GM21367 (cell line): ENCODE results near the gene ZNF791.
A peak's percentile ranks its signal among the peaks of the same experiment; 100 is the strongest.
"Not testable (repeated sequence)": the region's sequence is repeated elsewhere in the genome, so short reads cannot be mapped to it uniquely, and the experiment has no call there.

Experiments
- ATAC-seq: cut with Tn5 transposase; IDR thresholded peaks from one replicate; pipeline ENCODE4 v1.9.1; 2021; ENCODE audit not compliant: unreplicated experiment

ZNF791 gene

GRCh38 chr19:12610540-12611360 lies at the start of gene ZNF791, which contains the start of gene ZNF490:
Gene ZNF791 (plus strand): TSS chr19:12610920. CDS start chr19:12611080, 160 bp downstream.
Gene ZNF490 (minus strand): TSS chr19:12610813. CDS start chr19:12610680, 133 bp downstream.
- ATAC-seq: peak; percentile 46

DNA sequence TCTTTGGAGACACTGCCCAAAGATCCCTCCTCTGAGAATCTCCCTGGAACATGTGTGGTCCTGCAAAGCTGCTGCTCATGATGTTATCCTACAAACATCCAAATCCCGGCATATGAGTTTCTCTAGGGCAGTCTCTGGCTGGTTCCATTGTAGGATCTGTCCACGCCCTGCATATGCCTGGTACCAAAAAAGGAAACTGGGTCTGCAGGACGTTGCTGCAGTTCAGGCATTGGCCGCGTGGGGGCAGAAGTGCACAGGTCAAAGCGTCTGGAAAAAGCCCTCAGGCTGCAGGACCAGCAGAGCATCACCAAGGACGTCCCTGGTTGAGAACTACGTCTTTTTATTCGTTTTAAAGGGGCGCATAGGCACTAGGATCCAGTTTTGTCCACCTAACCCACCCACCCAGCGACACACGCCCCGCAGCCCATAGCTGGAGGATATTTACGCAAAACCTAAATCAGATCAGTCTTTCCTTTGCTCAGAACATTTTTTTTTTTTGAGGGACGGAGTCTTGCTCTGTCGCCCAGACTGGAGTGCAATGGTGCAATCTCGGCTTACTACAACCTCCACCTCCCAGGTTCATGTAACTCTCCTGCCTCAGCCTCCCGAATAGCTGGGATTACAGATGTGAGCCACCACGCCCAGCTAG lies 46.6 kb upstream of the ZNF791 start:
- ATAC-seq: no peak

GRCh38 chr19:12566380-12566779 lies 44.3 kb upstream of the ZNF791 start:
- not testable (repeated sequence) for ATAC-seq

DNA sequence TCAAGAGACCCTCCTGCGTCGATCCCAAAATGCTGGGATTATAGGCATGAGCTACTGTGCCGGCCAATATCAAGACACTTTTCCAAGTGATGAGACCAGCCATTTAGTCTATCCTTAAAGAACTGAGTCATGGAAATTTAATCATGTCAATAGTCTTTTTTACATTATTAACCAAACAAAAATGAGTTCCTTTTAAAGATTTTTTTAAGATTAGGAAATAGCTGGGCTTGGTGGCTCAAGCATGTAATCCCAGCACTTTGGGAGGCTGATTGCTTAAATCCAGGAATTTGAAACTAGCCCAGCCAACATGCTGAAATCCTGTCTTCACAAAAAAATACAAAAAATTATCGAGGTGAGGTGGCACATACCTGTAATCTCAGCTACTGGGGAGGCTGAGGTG lies 42.8 kb upstream of the ZNF791 start:
- no peak for ATAC-seq

- ATAC-seq: no peak
Measured at GRCh38 chr19:12574036-12574435, 36.7 kb upstream of the ZNF791 start.

- no peak for ATAC-seq
Measured at GRCh38 chr19:12578641-12579040, 32.1 kb upstream of the ZNF791 start.

DNA sequence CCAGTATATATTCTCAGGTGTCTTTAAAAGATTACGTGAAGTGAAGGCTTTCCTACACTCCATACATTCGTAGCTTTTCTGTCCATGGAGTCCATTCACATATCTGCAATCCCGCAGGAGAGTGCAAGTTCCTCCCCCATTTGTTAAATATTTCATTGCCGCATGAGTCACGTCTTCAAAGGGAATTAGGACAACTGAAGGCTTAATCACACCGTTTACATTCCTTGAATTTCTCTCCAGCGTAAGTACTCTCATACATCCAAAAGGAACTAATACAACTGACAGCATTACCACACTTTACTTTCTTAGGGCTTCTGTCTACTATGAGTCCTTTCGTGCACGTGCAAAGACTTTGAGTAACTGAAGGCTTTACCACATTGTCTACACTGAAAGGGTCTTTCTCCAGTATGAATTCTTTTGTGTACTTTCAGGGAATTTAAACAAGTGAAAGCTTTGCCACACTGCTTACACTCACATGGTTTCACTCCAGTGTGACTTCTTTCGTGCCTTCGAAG lies 30.5 kb upstream of the ZNF791 start:
- no peak for ATAC-seq

DNA sequence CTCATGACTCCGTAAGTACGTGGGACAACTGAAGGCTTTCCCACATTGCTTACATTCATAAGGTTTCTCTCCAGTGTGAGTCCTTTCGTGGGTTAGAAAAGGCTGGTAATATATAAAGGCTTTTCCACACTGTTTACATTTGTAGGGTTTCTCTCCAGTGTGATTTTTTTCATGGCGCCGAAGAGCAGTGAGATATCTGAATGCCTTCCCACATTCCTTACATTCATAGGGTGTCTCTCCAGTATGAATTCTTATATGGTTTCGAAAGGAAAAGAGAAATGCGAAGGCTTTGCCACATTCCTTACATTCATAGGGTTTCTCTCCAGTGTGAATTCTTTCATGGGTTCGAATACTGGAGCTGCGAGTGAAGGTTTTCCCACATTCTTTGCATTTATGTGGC lies 29.6 kb upstream of the ZNF791 start:
- no peak for ATAC-seq

- no peak for ATAC-seq
Measured at GRCh38 chr19:12596485-12596884, 14.2 kb upstream of the ZNF791 start.

GRCh38 chr19:12596927-12597548 lies 13.7 kb upstream of the ZNF791 start:
- ATAC-seq: no peak

GRCh38 chr19:12597594-12597993 lies 13.1 kb upstream of the ZNF791 start:
- no peak for ATAC-seq

- no peak for ATAC-seq
Measured at GRCh38 chr19:12603714-12604113, 7.0 kb upstream of the ZNF791 start.

GRCh38 chr19:12606796-12607195 lies 3.9 kb upstream of the ZNF791 start:
- no peak for ATAC-seq

GRCh38 chr19:12607631-12608030 lies 3.1 kb upstream of the ZNF791 start:
- ATAC-seq: no peak

DNA sequence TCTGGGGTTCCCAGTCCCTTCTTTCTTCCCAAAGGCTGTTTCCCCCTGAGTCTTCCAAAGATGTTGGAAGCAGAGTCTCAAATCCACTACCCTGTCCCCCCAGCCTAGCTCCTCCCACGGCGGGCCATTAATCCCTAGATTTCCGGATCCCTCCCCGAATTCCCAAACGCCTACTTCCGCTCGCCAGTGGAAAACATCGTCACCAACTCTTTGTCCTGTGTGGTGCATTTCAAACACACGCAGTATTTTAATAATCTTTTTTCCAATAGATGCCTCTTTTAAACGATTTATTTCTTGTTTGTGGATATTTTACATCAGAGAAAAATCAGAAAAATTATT lies 610 bp downstream of the ZNF791 start:
- ATAC-seq: no peak

GRCh38 chr19:12617646-12618045 lies 6.9 kb downstream of the ZNF791 start:
- ATAC-seq: no peak

- not testable (repeated sequence) for ATAC-seq
Measured at GRCh38 chr19:12621253-12622024, 10.7 kb downstream of the ZNF791 start.

GRCh38 chr19:12623361-12624031 lies 12.8 kb downstream of the ZNF791 start:
- ATAC-seq: no peak

- ATAC-seq: no peak
Measured at GRCh38 chr19:12626958-12627357, 16.2 kb downstream of the ZNF791 start.
